ENCODE data around the gene RILPL2. TPM values are rescaled to one million over a fixed set of nuclear protein-coding genes. Genes with fewer than 3 reads are reported as not detected.
A peak's percentile ranks its signal among the peaks of the same experiment; 100 is the strongest.
"Not testable (repeated sequence)": the region's sequence is repeated elsewhere in the genome, so short reads cannot be mapped to it uniquely, and the experiment has no call there.

Gene RILPL2
- total RNA-seq, 1 donor from 2014 or later = 2.8 TPM

DNA sequence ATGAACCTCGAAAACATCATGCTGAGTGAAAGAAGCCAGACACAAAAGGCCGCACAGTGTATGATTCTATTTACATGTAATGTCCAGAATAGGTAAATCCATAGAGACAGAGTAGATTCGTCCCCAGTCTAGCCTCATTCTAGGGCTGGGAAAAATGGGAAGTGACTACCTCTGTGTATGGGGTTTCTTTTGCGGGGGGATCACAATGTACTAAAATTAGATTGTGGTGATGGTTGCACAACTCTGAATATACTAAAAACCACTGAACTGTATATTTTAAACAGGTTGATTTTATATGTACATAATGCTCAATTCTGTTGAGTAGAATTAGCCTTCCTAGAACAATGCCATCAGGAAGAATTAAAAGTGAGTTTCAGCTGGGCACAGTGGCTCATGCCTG is 6.3 kb upstream of the RILPL2 start:
- TF ChIP-seq, protein P1, sequence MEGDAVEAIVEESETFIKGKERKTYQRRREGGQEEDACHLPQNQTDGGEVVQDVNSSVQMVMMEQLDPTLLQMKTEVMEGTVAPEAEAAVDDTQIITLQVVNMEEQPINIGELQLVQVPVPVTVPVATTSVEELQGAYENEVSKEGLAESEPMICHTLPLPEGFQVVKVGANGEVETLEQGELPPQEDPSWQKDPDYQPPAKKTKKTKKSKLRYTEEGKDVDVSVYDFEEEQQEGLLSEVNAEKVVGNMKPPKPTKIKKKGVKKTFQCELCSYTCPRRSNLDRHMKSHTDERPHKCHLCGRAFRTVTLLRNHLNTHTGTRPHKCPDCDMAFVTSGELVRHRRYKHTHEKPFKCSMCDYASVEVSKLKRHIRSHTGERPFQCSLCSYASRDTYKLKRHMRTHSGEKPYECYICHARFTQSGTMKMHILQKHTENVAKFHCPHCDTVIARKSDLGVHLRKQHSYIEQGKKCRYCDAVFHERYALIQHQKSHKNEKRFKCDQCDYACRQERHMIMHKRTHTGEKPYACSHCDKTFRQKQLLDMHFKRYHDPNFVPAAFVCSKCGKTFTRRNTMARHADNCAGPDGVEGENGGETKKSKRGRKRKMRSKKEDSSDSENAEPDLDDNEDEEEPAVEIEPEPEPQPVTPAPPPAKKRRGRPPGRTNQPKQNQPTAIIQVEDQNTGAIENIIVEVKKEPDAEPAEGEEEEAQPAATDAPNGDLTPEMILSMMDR (IDR thresholded peaks at IDR 0.05; ENCODE audit: unreplicated experiment) = no peak
- Mint-ChIP-seq H3K27ac (ENCODE audit: unreplicated experiment) (no peak overlapping the region), H3K27me3 (ENCODE audit: unreplicated experiment) (peaks cover 2% of the 10 kb centered on the region), H3K9me3 (ENCODE audit: unreplicated experiment) (no peaks in the 10 kb centered on the region), H3K4me3 (ENCODE audit: unreplicated experiment) (no peak overlapping the region), H3K4me1 (ENCODE audit: unreplicated experiment) (peaks cover 5% of the 10 kb centered on the region), H3K36me3 (ENCODE audit: low read depth, unreplicated experiment) (no peaks in the 10 kb centered on the region)
- no peak for DNase-seq (ENCODE audit: low spot score)

DNA sequence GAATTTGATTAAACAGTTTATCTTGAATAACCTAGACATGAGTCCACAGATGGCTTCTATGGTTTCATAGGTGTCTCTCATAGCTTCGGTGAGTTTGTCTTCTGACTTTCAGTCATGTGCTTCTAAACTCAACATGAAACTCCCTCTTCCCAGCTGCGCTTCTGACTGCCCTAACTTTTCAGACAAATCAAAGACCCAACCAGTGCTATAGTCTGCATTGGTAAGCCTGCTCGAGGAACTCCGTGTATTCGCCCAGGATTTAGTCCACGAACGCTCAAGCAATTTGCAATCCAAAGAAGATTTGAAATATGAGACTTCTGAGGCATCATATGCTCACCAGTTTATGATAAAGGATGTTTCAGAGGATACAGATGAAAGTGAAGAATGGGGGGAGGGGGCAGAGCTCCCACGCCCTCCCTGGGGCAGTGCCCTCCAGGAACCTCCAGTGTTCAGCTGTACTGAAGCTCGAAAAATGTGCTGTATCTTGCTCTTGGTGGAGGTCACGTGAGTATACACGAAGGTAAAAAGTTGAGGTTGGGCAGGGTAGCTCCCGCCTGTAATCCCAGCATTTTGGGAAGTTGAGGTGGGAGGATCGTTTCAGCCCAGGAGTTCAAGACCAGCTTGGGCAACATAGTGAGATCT is 5.2 kb upstream of the RILPL2 start:
- Mint-ChIP-seq H3K36me3 (ENCODE audit: low read depth, unreplicated experiment) (no peaks in the 10 kb centered on the region), H3K27ac (ENCODE audit: unreplicated experiment) (no peak overlapping the region), H3K4me3 (ENCODE audit: unreplicated experiment) (no peak overlapping the region), H3K4me1 (ENCODE audit: unreplicated experiment) (peaks cover 5% of the 10 kb centered on the region), H3K9me3 (ENCODE audit: unreplicated experiment) (no peaks in the 10 kb centered on the region), H3K27me3 (ENCODE audit: unreplicated experiment) (peaks cover 2% of the 10 kb centered on the region)
- no peak for DNase-seq (ENCODE audit: low spot score)
- TF ChIP-seq, protein P1 (IDR thresholded peaks at IDR 0.05; ENCODE audit: unreplicated experiment) = no peak

DNA sequence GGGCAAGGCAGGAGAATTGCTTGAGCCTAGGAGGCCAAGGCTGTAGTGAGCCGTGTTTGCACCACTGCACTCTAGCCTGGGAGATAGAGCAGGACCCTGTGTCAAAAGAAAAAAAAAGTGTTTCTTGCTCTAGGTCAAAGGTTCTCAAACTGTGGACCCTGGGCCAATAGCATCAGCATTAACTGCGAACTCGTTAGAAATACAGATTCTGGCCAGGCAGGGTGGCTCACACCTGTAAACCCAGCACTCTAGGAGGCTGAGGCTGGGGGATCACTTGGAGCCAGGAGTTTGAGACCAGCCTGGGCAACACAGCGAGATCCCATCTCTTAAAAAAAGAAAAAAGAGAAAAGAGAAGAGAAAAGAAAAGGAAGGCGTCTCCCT is 858 bp downstream of the RILPL2 start:
- H3K4me3 Mint-ChIP-seq (ENCODE audit: unreplicated experiment) = peak overlapping the region; percentile 93
- peaks cover 7% of the 10 kb centered on the region for H3K36me3 Mint-ChIP-seq (ENCODE audit: low read depth, unreplicated experiment)
- TF ChIP-seq, protein P1 (IDR thresholded peaks at IDR 0.05; ENCODE audit: unreplicated experiment) = no peak
- no peak overlapping the region for H3K27ac Mint-ChIP-seq (ENCODE audit: unreplicated experiment)
- no peaks in the 10 kb centered on the region for H3K27me3 Mint-ChIP-seq (ENCODE audit: unreplicated experiment)
- no peaks in the 10 kb centered on the region for H3K9me3 Mint-ChIP-seq (ENCODE audit: unreplicated experiment)
- H3K4me1 Mint-ChIP-seq (ENCODE audit: unreplicated experiment) = no peaks in the 10 kb centered on the region
- DNase-seq (ENCODE audit: low spot score) = no peak

DNA sequence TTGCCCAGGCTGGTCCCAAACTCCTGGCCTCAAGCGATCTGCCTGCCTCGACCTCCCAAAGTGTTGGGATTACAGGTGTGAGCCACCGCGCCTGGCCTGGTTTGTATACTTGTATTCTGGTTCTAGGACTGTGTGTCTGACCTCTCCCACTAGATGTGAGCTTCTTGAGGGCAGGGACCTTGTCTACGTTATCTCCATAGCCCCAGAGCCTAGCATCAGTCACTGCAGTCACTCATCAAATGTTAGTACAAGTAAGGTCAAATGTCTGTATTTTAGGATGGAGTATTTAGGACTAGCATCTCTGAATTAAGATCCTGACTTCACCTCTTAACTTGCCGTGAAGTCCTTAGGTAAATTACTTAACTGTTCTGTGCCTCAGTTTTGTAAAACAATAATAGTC is 2.9 kb downstream of the RILPL2 start:
- no peak for DNase-seq (ENCODE audit: low spot score)
- TF ChIP-seq, protein P1 (IDR thresholded peaks at IDR 0.05; ENCODE audit: unreplicated experiment) = no peak
- H3K27me3 Mint-ChIP-seq (ENCODE audit: unreplicated experiment) = no peaks in the 10 kb centered on the region
- no peak overlapping the region for H3K4me3 Mint-ChIP-seq (ENCODE audit: unreplicated experiment)
- peaks cover 10% of the 10 kb centered on the region for H3K36me3 Mint-ChIP-seq (ENCODE audit: low read depth, unreplicated experiment)
- no peak overlapping the region for H3K27ac Mint-ChIP-seq (ENCODE audit: unreplicated experiment)
- no peaks in the 10 kb centered on the region for H3K9me3 Mint-ChIP-seq (ENCODE audit: unreplicated experiment)
- no peaks in the 10 kb centered on the region for H3K4me1 Mint-ChIP-seq (ENCODE audit: unreplicated experiment)

DNA sequence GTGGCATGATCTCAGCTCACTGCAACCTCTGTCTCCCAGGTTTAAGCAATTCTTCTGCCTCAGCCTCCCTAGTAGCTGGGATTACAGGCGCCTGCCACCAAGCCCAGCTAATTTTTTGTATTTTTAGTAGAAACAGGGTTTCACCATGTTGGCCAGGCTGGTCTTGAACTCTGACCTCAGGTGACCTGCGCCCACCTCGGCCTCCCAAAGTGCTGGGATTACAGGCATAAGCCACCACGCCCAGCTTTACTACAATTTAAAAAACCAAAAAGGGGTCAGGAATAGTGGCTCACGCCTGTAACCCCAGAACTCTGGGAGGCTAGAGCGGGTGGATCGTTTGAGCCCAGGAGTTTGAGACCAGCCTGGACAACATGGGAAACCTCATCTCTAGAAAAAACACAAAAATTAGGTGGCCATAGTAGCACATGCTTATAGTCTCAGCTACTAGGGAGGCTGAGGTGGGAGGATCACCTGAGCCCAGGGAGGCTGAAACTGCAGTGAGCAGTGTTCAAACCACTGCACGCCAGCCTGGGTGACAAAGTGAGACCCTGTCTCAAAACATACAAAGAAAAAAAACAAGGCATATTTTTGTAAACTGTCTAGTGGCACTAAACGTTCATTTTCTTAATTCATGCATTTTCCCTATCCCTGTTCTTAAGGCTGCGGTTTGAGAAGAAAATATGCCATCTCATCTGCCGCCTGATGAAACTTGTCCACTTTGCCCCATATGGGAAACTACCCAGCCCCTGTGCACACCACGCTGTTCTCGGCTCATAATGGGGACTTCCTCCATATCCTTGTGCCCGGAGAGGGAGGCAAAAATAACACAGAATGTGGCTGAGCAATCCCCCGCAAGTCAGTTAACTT is 4.3 kb downstream of the RILPL2 start:
- H3K4me1 Mint-ChIP-seq (ENCODE audit: unreplicated experiment); H3K27ac Mint-ChIP-seq (ENCODE audit: unreplicated experiment); H3K4me3 Mint-ChIP-seq (ENCODE audit: unreplicated experiment); H3K27me3 Mint-ChIP-seq (ENCODE audit: unreplicated experiment); H3K9me3 Mint-ChIP-seq (ENCODE audit: unreplicated experiment); DNase-seq (ENCODE audit: low spot score): not testable (repeated sequence)
- H3K36me3 Mint-ChIP-seq (ENCODE audit: low read depth, unreplicated experiment) = peaks cover 11% of the 10 kb centered on the region

DNA sequence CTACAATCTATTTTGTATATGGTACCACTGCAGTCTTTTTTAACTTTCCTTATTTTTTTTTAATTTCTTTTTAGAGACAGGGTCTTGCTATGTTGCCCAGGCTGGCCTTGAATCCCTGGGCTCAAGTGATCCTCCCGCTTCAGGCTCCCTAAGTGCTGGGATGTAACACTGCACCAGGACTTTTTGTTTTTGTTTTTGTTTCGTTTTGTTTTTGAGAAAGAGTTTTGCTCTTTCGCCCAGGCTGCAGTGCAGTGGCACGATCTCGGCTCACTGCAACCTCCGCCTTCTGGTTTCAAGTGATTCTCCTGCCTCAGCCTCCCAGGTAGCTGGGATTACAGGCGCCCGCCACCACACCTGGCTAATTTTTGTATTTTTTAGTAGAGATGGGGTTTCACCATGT is 7.4 kb downstream of the RILPL2 start:
- not testable (repeated sequence) for H3K4me1 Mint-ChIP-seq (ENCODE audit: unreplicated experiment); H3K9me3 Mint-ChIP-seq (ENCODE audit: unreplicated experiment); DNase-seq (ENCODE audit: low spot score); H3K27ac Mint-ChIP-seq (ENCODE audit: unreplicated experiment); H3K4me3 Mint-ChIP-seq (ENCODE audit: unreplicated experiment); H3K27me3 Mint-ChIP-seq (ENCODE audit: unreplicated experiment)
- peaks cover 11% of the 10 kb centered on the region for H3K36me3 Mint-ChIP-seq (ENCODE audit: low read depth, unreplicated experiment)

Data from endothelial cell (in vitro differentiated cells).